ENCODE measurements around the gene UTF1.

The UTF1 gene

GRCh38 chr10:133245439-133246235 is 15.6 kb downstream of the UTF1 start:
- no peak for DNase-seq (ENCODE audit: low spot score)
- TF ChIP-seq CTCF (IDR thresholded peaks at IDR 0.05; ENCODE audit: borderline replicate concordance, control extremely low read depth, extremely low read depth, insufficient read depth, missing control alignments) = no peak
- in situ Hi-C loops (cut with MboI; ENCODE audit: low sequenced_read_pairs, unreplicated experiment) = no loop called here

GRCh38 chr10:133246236-133246626 is 16.2 kb downstream of the UTF1 start:
- no peak for TF ChIP-seq CTCF (IDR thresholded peaks at IDR 0.05; ENCODE audit: borderline replicate concordance, control extremely low read depth, extremely low read depth, insufficient read depth, missing control alignments)
- in situ Hi-C loops (cut with MboI; ENCODE audit: low sequenced_read_pairs, unreplicated experiment) = no loop called here
- DNase-seq (ENCODE audit: low spot score) = no peak

DNA sequence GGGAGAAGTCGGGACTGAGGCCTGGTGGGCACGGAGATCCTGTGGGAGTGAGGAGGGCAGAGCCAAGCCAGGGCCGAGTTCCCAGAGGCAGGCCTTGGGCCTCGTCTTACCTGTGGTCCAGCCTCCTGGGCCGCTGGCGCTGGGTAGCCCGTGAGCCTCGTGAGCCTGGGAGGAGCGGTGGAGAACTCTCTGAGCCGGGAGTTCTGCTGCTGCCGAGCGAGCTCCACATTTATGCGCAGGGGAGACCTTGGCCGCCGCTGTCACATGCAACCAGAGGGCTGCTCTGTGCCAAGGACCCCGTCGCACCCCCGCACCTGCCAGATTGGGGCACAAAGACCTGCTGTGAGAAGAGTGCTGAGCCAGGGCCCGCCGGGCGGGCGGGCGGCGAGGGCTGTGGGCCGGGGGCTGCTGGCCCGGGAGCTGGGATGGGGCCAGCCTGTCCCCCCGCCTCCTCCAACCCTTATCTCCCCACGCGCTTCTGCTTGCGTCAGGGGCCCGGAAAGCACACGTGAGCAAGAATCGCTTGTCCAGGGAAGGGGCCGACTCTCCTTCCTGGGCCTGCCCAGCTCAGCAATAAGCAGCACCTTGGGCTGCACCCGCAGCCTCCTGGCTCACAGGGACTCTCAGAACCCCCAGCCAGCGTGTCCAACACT is 17.8 kb downstream of the UTF1 start:
- no peak for DNase-seq (ENCODE audit: low spot score)
- no peak for TF ChIP-seq CTCF (IDR thresholded peaks at IDR 0.05; ENCODE audit: borderline replicate concordance, control extremely low read depth, extremely low read depth, insufficient read depth, missing control alignments)

GRCh38 chr10:133248334-133248715 is 18.3 kb downstream of the UTF1 start:
- in situ Hi-C loops (cut with MboI; ENCODE audit: low sequenced_read_pairs, unreplicated experiment) = no loop called here
- DNase-seq (ENCODE audit: low spot score) = no peak
- TF ChIP-seq CTCF (IDR thresholded peaks at IDR 0.05; ENCODE audit: borderline replicate concordance, control extremely low read depth, extremely low read depth, insufficient read depth, missing control alignments) = no peak

More for the DNA sequence above, 17.8 kb downstream of the UTF1 start:
- in situ Hi-C loops (cut with MboI; ENCODE audit: low sequenced_read_pairs, unreplicated experiment) = no loop called here

- no peak for DNase-seq (ENCODE audit: low spot score)
- in situ Hi-C loops (cut with MboI; ENCODE audit: low sequenced_read_pairs, unreplicated experiment) = no loop called here
- TF ChIP-seq CTCF (IDR thresholded peaks at IDR 0.05; ENCODE audit: borderline replicate concordance, control extremely low read depth, extremely low read depth, insufficient read depth, missing control alignments) = no peak
These were observed 19.2 kb downstream of the UTF1 start for GRCh38 chr10:133249094-133249780.

- no peak for TF ChIP-seq CTCF (IDR thresholded peaks at IDR 0.05; ENCODE audit: borderline replicate concordance, control extremely low read depth, extremely low read depth, insufficient read depth, missing control alignments)
- in situ Hi-C loops (cut with MboI; ENCODE audit: low sequenced_read_pairs, unreplicated experiment) = no loop called here
- no peak for DNase-seq (ENCODE audit: low spot score)
These were observed 20.1 kb downstream of the UTF1 start for GRCh38 chr10:133249975-133250754.
